CD1c-positive myeloid dendritic cell (primary cell): ENCODE measurements around the gene S100B.
"Not testable (repeated sequence)": the region's sequence is repeated elsewhere in the genome, so short reads cannot be mapped to it uniquely, and the experiment has no call there.

ENCODE experiments used
- DNase-seq: peaks from one replicate; pipeline ENCODE4 v3.0.0-alpha.2; 2016; ENCODE audit errors: extremely low spot score

Gene S100B

DNA sequence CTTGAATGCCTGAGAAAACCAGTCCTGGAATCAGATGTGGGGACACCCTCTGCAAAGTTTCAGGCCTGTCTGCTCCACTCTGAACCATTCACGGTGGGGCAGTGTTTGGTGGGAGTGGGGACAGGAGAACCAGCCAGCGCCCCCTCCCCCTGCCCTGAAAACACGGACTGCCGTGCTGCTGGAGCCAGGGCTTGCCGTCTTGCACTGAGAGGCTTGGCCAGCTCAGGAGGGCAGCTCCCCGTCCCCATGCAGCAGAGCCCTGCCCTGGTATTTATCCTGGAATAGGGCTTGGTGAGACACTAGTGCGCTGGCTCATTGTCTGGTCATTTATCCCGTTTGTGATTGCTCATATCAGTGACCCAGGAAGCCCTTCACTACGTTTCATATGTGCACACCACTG, 3.9 kb downstream of the S100B start:
- no peak for DNase-seq

- no peak for DNase-seq
Measured at GRCh38 chr21:46600305-46600704, 4.6 kb downstream of the S100B start.

GRCh38 chr21:46598581-46599572, 6.0 kb downstream of the S100B start:
- no peak for DNase-seq

DNA sequence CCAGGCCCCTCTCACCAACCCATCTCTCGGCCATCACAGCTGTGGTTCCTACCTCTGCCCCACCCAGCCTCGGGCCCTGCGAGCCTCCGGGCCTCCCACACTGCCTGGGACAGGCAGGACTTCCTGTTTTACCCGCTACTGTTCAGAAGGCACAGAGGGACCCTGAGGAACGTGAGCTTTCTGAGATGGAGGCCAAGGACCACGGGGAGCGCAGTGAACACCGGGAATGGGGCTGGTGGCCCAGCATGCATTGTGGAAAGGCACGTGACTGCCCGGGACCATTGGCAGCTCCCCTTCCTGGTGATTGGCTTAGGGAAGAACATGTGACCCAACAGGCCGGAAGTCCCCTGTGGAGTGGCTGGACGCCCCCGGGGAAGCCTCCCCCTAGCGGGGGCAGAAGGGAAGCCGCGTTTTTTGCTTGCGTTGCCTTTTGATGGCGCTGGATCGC, 7.0 kb downstream of the S100B start:
- DNase-seq = no peak

GRCh38 chr21:46597031-46597430, 7.9 kb downstream of the S100B start:
- no peak for DNase-seq

- DNase-seq = no peak
Measured at GRCh38 chr21:46596201-46596600, 8.7 kb downstream of the S100B start.

- DNase-seq = no peak
Measured at GRCh38 chr21:46594276-46594675, 10.6 kb downstream of the S100B start.

GRCh38 chr21:46585191-46585953, 19.5 kb downstream of the S100B start:
- no peak for DNase-seq

- no peak for DNase-seq
Measured at GRCh38 chr21:46581780-46582307, 23.0 kb downstream of the S100B start.

GRCh38 chr21:46579394-46579793, 25.5 kb downstream of the S100B start:
- DNase-seq = not testable (repeated sequence)

DNA sequence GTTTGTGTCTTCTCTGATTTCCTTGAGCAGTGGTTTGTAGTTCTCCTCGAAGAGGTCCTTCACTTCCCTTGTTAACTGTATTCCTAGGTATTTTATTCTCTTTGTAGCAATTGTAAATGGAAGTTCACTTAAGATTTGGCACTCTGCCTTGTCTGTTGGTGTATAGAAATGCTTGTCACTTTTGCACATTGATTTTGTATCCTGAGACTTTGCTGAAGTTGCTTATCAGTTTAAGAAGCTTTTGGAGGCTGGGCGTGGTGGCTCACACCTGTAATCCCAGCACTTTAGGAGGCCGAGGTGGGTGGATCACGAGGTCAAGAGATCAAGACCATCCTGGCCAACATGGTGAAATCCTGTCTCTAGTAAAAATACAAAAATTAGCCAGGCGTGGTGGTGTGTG, 27.1 kb downstream of the S100B start:
- not testable (repeated sequence) for DNase-seq

DNA sequence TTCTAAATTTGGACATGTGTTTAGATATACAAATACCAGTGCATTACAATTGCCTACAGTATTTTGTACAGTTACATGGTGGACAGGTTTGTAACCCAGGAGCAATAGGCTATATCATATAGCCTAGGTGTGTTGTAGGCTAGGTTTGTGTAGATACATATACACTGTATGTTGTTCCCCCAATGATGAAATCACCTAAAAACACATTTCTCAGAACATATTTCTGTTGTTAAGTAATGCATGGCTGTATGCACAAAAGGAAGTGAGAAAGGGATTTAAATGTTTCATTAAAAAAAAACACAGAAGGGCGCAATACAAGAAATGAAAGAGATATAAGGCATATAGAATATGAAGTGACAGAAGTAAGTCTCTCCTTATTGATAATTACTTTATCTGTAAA, 32.0 kb downstream of the S100B start:
- no peak for DNase-seq

GRCh38 chr21:46570631-46571030, 34.3 kb downstream of the S100B start:
- DNase-seq = no peak

DNA sequence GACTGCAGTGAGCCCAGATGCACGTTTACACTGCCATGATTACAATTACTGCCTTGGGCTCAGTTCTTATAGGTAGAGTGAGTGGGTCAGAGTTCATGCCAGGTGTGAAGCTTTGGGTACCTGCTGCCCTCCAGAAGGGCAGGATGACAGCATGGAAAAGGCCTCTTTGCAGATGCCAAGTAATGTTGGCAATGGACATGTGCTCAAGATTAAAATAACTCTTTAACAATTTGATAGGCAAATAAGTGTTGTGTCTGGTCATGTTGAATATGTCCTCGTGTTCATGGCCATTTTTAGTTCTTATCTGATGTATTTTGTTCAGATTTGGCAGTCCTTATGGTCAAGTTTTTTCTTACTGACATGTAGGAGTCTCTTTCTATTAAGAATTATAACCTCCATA, 34.8 kb downstream of the S100B start:
- DNase-seq = no peak

DNA sequence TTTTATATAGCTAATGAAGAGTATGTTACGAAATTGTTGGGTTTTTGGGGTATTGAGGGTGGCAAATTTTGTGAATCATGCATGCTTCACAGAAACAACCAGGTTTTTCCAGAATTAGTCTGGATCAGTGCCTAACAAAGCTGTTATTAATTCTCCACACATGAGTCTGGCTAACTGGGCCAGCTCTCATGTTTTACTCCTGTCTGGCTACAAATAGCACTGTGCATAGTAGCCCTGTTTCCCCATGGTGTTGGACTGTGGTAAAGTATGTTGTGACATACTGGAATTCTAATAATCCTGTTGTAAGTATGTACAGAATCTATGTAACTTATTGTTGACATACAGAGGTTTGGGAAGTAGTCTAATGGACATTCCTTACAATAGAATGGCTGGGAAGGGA, 35.8 kb downstream of the S100B start:
- DNase-seq = no peak

DNA sequence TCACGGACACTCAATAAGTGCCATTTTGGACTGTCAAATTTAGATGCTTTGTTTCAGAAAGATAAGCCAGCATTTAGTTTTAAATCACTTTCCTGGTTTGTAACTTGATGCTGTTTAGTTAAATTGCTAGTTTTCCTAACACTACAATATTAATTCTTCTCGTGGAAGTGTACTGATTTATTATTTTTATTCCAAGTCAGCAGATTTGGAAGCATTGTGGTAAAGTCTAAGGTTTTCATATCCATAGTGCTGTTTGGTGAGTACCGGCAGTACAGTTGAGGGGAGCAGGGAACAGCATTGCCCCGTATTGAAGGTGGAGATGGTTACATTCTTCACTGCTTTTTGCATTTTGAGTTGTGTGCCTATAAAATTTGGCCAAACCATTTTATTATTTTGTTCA, 36.3 kb downstream of the S100B start:
- DNase-seq = no peak

DNA sequence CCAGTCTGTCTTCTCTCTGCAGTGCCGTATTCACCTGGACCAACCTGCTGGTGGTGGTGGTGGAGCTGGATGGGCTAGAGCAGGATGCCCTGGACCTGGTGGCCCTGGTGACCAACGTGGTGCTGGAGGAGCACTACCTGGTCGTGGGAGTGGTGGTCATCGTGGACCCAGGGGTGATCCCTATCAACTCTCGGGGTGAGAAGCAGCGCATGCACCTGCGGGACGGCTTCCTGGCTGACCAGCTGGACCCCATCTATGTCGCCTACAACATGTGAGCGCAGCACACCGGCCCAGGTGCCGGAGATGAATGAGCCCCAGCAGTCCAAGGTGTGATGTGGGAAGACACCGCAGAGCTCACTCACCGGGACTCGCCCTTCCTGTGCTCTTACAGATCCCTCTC, 37.5 kb downstream of the S100B start:
- DNase-seq = no peak

GRCh38 chr21:46564391-46564790, 40.5 kb downstream of the S100B start:
- DNase-seq = no peak

DNA sequence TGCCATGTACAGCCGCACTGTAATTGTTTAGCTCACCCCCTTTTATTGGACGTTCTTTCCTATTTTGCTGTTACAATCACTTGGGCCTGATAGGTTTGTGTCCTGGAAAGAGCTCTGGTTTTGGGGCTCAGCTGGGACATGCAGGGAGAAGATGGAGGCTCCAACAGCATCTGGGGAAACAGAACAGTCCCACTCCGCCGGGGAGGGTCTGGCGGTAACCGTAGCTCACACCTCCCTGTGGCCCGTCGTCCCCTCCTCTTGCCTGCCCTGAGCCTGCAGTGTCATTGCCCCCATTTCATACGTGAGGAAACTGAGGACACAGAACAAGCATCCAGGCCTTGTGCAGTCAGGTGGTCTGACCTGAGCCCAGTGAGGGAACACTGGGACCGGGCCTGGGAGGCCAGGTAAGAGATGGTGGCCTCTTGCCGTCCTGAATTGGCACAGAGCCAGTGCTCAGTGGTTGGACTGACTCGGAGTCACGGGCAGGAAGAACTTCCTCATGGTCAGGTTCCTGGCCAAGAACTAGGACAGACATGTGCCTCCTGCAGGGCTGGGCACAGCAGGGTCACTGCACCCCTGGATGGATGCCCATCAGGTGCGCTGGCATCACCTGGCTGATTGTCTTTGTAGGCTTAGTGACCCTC, 41.8 kb downstream of the S100B start:
- no peak for DNase-seq

GRCh38 chr21:46562472-46562871, 42.4 kb downstream of the S100B start:
- no peak for DNase-seq

- DNase-seq = no peak
Measured at GRCh38 chr21:46561445-46562090, 43.3 kb downstream of the S100B start.
